Measurements from ENCODE around the gene CCL24.
"Not testable (repeated sequence)": the region's sequence is repeated elsewhere in the genome, so short reads cannot be mapped to it uniquely, and the experiment has no call there.

CCL24 gene

GRCh38 chr7:75788154-75788847 lies 25.3 kb downstream of the CCL24 start:
- in situ Hi-C loops (cut with MboI; ENCODE audit: low sequenced_read_pairs): not testable (repeated sequence)

- in situ Hi-C loops (cut with MboI; ENCODE audit: low sequenced_read_pairs): not testable (repeated sequence)
Observed at GRCh38 chr7:75783058-75783457, 30.5 kb downstream of the CCL24 start.

GRCh38 chr7:75780647-75781273 lies 32.8 kb downstream of the CCL24 start:
- in situ Hi-C loops (cut with MboI; ENCODE audit: low sequenced_read_pairs): not testable (repeated sequence)

- in situ Hi-C loops (cut with MboI; ENCODE audit: low sequenced_read_pairs): not testable (repeated sequence)
Observed at GRCh38 chr7:75779516-75779915, 34.1 kb downstream of the CCL24 start.

- in situ Hi-C loops (cut with MboI; ENCODE audit: low sequenced_read_pairs): not testable (repeated sequence)
Observed at GRCh38 chr7:75779035-75779434, 34.6 kb downstream of the CCL24 start.

- in situ Hi-C loops (cut with MboI; ENCODE audit: low sequenced_read_pairs): no loop called here
Observed at GRCh38 chr7:75776295-75776971, 37.2 kb downstream of the CCL24 start.

- in situ Hi-C loops (cut with MboI; ENCODE audit: low sequenced_read_pairs): not testable (repeated sequence)
Observed at GRCh38 chr7:75773958-75774357, 39.6 kb downstream of the CCL24 start.

GRCh38 chr7:75772081-75773077 lies 41.2 kb downstream of the CCL24 start, which contains the start of gene CCL26:
Gene CCL26, minus strand, starts transcription at chr7:75772211. Its CDS starts 35 bp downstream, at chr7:75772176.
- in situ Hi-C loops (cut with MboI; ENCODE audit: low sequenced_read_pairs): no loop called here

- in situ Hi-C loops (cut with MboI; ENCODE audit: low sequenced_read_pairs): no loop called here
Observed at GRCh38 chr7:75771224-75771623, 42.4 kb downstream of the CCL24 start.

GRCh38 chr7:75762350-75762917 lies 51.2 kb downstream of the CCL24 start:
- in situ Hi-C loops (cut with MboI; ENCODE audit: low sequenced_read_pairs): no loop called here

- in situ Hi-C loops (cut with MboI; ENCODE audit: low sequenced_read_pairs): not testable (repeated sequence)
Observed at GRCh38 chr7:75761801-75762200, 51.8 kb downstream of the CCL24 start.

Measured in hTERT RPE-1 (cell line).